NCI-H748 (cell line): ENCODE data around the gene ST6GALNAC3.

Source experiments
- DNase-seq: peaks from one replicate; lab custom pipeline; 2025; ENCODE audit not compliant: unreplicated experiment; lab: John Stamatoyannopoulos, UW

The ST6GALNAC3 gene

DNA sequence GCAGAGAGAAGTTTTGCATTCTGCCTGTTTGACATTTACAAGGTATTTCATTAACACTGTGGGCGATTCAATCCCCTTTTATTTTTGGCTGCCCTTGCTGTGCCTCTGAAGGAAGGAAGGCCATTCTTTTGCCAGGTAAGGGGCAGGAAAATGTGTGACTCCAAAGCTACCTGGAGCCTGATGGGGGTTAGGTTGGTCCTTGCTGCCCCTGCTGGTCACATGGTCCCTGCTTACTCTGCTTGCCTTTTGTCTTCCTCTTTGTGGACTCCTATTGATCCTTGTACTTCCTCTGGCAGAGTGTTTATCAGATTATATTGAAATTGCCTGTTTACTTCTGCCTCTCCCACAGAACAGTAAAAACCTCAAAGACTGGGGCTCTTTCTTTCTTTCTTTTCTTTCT is 65.7 kb downstream of the ST6GALNAC3 start:
- DNase-seq, result peak; percentile 34

DNA sequence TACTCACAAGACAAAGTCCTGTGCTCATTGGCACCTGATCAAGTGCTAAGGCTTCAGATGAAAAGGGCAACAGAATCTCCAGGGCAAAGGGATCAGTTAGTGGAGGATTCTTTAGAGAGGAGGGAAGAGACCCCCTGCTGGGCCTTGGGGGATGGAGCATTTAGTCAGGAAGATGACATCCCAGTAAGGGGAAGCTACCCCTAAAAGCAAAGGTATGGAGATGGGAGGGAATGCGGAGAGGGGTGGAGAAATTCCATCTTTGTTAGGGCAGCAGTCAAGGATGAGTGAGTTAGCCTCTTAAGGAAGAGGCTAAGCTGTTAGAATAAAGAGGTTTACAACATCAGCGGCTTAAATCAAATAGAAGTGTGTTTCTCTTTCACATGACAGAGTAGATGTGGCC is 67.4 kb downstream of the ST6GALNAC3 start:
- no peak for DNase-seq

DNA sequence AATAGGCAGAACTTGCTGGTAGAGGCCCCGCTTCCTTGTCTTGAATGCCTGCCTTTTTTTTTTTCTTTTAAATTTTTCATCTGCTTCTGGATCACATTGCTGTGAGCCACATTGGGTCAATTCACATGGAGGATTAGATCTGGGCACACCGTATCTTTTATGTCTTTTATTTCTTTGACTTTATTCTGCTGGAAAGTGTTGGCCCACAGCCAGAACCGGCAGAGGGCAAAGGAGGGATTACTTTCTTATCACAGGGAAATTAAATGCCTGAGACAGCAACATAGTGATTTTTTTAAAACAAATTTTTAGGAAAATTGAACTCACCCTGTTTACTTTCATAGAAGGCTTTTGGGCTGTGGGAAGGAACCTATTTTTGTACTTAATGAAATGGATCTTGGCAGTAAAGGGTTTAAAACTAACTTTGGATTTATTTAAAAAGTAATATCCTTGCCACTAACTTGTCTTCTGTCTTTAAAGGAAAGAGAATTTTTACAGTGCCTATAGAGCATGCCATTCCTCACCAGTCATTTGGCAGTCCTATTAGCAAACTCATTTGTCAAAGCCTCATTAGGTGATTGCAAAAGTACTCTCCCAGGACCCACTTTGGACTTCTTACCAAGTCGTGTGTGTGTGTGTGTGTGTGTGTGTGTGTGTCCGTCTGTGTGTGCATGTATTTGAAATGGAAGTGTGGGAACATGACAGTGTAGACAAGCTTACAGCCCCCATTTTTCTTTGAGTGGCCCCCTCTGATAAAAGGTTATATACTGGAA is 68.4 kb downstream of the ST6GALNAC3 start:
- DNase-seq, result no peak

DNA sequence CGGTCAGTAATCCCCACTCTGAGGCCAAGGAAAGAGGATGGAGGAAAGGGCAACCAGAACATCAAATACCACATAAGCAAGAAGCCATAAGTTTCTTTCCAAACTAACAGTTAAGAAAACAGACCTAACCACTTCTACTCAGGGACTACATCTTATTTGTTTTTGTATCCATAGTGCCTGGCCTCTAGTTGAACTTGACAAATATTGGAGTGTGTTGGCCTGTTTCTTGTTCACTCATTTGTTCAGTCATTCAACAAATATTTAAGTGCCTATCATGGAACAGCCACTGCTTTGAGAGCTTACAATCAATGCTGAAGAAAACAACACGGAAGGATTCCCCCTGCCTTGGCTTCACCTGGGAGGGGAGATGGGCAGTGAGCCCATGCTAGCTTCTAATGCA is 69.7 kb downstream of the ST6GALNAC3 start:
- DNase-seq, result no peak

DNA sequence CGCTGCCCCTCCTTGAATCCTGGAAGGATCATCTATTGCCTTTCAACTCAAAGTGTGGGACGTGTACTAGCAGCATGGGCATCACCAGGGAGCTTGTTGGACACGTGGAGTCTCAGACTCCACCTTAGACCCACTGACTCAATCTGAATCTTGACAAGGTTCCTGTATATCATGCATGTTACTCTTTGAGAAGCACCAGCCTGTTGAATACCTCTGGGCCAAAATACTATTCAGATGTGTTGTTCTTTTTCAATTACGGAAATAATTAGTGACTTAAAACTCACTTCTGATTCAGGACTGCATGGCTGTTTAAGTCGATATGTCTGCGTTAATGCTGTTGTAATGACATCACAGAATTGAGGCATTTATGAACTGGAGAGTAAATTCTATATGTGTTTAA is 70.8 kb downstream of the ST6GALNAC3 start:
- DNase-seq, result no peak

DNA sequence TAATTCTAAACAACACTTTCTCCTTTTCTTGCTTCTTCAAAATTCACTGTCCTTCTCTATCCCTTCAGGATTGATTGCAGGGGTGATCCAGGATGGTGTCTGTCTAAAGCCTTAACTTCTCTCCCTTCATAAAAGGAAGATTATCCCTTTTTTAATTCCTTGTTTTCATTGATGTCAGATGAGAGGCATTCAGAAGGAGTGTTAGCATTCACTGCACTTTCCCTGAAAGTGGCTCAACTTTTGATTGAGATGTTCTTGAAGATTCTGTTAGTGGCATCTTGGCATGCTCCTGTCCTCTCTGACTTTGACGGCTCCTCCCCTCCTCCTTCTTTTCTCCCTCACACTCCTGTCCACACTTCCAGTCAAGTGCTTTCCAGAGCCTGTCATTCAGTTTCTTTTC is 71.6 kb downstream of the ST6GALNAC3 start:
- DNase-seq, result no peak

DNA sequence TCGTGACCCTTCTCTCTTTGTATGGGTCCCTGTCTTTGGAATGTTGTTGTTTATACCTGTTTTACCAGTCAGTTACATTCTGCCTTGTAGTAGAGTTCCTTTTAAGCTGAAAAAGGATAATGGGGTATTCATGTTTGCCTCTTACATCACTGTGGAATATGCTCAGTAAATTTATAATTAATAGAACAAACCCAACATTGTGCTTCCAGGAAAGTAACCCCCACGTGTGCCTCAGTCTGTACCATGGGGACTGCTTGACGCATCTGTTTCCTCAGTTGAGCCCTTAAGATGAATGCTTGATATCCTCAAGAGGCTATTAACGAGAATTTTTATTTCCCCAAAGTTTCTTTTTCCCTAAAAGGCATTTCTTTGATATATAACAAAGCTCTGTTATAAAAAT is 73.4 kb downstream of the ST6GALNAC3 start:
- DNase-seq, result no peak

DNA sequence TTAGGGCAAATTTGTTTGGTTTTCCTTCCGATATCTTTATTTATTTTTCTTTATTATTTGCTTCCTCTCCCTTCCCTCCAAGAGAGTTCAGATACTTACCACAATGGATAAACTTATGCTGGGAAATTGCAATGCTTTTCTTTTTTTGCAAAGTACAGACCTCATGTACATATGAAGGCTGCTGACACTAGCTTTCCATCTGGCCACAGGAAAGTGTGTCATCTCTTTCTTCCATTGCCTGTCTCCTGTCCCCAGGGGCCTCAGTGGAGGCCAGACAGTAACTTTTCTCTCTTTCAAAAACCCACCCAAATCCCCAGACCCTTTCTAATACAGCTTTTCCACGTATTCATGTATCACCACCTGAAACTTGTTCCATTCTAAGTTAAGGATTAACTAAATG is 73.9 kb downstream of the ST6GALNAC3 start:
- no peak for DNase-seq

DNA sequence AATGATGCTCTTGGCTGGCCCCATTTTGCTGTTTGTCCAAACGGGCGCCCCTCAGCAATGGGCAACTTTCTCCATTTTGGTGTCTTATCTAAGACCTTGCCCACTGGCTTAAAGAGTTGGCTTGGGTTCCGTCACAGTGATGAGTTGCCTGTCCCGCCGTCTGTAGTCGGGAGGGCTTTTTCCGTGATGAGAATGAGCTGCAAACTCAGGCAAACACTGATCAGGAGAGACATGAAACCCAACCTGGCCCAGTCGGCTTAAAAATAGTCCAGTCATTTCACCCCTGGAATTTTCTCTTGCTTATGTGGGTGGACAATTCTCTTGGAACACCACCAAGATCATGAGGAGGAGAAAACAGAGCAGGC is 79.3 kb downstream of the ST6GALNAC3 start:
- no peak for DNase-seq

DNA sequence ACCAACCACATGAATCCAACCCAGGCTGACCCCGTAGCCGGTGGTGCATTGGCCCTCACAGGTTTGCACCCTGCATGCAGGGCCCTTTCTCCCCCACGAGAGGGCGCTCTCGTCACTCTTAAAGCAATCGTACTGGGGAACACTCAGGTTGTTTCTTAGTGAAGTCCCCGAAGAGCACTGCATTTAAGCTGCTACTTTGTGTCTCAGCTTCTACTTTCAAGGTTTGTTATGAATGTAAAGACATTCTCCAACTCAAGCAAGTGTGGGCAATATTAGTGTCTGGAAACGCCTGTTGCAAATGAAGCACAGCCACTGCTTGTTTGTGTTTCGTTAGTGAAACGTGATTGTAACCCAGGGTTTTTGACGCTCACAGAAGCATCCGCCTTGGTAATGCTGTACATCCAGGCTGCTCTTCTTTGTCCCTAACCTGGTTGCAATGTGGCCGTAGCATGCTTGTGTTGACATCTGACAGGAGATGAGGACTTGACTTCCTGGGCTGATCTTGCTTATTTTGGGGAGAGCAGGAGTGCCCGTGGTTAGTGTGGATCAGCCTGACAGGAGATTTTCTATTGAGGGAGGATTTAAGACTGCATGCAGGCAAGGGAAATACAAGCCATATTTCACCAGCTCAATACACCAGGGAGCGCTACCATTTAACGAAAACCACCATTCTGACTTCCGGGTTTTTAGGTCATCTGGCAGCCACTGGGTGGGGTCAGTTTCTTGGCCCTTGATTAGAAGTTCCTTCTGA is 79.8 kb downstream of the ST6GALNAC3 start:
- DNase-seq, result peak; percentile 90

DNA sequence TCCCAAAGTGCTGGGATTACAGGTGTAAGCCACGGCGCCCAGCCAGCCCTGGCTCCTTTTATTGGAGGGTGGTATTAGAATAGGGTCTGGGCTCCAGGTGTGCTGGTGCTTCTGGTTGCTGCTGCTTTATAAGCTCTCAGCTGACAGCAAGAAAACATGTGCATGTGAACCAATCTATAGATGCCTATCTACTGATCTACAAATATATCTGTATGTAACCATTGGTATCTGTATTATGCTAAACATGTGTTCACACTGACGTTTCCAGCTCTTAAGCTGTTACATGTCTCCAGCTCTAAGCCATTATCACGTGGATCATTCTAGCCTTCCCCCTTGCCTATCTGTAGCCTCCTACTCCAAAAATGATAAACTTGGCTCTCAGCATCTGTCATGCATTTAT is 82.4 kb downstream of the ST6GALNAC3 start:
- DNase-seq, result no peak

DNA sequence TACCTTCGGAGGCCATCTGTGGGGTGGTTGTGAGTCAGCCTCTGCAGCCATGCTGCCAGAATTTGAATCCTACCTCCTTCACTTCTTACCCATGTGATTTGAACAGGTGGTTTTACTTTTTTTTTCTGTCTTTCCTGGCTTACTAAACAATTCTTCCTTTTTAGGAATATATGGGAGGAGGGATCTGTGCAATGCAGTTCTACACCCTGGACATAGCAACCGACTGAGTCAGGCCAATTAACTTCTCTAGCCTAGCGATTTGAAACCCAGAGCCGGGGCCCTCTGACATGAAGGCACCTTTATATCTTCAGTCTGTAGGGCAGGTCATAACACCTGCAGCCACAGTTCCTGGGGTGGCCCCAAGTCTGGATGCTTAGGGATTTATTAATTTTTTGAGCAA is 83.6 kb downstream of the ST6GALNAC3 start:
- no peak for DNase-seq

DNA sequence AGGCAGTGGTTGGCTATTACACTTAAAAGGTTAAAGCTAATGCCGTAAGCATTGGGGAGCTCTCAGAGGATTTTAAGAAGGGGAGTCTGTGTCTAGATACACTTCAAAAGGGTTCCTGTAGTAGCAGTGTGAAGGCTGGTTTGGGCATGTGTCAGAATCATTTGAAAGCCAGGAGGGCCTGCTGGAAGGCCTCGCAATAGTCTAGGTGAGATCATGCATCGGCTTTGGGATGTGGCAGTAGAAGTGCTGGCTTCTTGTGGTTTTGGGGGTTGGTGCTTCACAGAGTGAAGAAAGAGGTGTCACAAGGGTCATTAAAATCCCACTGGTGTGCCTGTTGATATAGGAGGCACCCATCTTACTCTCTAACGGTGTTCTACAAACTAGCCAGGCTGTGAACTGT is 85.7 kb downstream of the ST6GALNAC3 start:
- DNase-seq, result no peak

DNA sequence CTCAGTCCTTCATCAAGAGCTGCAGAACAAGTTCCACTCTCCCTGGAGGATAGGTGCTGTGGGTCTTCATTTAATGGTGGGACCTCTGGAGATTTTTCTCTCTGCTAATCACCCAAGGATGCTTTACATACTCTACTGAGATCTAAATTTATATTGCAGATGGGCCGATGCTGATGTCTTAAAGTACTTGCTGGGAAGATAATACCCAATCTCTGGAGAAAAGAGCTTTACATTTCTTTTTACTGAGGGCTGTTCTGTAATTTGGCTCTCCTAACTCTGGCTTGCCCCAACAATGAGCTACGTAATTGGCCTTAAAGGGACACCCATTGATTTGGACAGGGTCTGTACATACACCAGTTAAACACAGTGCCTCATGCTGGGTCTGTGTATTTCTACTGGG is 86.9 kb downstream of the ST6GALNAC3 start:
- DNase-seq, result peak; percentile 23

DNA sequence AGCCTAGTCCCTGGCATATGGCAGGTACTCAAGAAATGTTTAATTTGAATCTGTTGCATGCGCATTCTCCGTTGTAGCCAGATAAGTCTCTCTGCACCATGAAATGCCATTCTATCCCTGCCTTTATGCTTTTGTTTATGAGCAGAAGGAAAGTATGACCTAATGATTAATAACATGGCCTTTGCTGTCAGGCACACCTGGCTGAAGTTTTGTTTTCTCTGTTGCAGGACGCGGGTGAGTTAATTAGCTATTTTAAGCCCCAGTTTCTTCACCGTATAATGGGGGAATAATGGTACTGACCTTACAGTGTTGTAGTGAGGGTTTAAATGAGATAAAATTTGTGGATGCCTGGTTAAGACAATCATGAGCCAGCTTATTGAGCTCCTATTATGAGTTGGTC is 87.7 kb downstream of the ST6GALNAC3 start:
- no peak for DNase-seq

DNA sequence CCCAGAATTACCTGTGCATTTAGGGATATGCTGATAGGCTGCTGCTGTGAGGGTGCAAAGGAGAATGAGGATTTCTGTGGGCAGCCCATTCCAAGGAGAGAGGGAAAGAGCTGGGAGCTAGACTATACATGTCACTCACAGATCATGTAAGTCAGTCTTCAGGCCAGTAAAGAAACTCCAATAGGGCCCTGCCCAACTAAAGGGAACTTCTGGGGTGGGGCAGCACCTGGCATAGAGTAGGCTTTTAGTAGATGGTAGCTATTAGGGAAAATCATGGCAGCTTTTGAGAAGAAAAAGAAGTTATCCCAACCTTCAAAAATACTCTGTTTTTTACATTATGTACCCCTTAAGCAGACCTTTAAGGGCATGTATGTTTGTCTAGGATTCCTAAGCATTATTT is 89.6 kb downstream of the ST6GALNAC3 start:
- DNase-seq, result no peak

DNA sequence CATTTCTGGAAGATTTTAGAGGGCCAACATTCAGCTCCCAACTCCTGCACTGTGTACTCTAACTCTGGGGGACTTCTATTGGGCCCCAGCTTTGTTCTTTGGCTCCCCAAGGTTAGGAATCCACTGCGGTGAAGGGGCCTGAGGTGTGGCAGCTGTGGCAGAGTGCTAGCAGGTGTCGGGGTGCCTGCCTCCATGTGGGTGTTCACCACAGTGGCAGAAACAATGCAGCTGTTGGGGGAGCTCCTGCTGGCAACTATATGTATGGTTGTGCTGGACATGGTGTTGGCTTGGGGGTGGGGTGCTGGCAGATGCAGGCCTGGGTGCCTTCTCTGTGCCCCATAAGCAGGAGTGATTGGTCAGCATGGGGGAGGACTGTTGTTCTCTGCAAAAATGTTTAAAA is 95.5 kb downstream of the ST6GALNAC3 start:
- DNase-seq, result no peak

DNA sequence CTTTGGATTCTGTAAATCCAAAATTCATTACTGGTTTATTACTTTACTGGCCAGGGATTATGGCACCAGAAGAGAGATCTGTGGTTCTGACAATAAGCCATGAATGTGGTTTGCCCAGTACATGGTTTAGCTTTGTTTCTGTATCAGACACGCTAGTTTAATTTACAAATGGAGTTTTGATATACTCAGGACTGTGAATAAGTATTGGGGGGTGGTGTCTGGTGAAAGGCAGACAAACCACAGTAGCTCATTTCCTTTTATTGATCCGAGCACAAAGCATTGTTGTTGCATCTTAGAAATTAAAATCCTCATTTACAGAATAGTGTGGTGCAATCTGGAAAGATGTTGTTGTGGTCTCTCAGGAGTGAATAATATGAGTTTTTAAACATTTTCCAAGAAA is 96.0 kb downstream of the ST6GALNAC3 start:
- no peak for DNase-seq

DNA sequence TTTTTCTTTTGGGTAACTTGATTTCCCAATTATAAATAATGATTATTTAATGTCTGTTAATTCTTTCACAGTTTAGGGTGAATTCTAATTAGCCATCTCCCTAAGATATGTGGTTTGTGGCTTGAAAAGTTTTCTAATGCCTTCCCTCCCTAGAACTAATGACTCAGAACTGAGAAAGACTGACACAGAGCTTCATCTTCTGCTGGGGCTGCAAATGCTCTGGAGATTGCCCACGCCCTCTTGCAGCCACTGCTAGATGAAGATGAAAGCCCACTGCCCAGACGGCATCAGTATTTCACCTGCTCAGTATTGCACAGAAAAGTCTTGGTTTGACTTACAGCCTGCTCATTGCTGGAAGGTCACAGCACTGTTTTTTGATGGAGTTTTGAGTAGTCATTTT is 101.5 kb downstream of the ST6GALNAC3 start:
- DNase-seq, result no peak

DNA sequence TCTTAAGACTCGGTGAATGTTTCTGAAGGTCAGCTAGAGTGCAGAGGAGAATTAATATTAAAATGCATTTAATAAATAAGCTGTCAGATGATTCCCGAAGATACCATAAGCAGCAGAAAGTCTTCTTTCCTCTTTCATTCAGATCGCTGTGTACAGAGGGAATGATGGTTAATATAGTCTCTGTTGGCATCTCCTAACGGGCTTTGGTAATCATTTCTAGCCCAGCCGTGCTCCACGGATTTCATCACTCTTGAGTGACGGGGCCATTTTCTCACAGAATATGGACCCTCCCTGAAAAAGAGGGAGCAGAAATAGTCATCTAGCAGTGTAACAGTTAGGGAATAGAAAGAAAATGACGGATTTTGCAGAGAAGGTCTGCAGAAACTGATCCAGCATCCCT is 103.1 kb downstream of the ST6GALNAC3 start:
- DNase-seq, result no peak

DNA sequence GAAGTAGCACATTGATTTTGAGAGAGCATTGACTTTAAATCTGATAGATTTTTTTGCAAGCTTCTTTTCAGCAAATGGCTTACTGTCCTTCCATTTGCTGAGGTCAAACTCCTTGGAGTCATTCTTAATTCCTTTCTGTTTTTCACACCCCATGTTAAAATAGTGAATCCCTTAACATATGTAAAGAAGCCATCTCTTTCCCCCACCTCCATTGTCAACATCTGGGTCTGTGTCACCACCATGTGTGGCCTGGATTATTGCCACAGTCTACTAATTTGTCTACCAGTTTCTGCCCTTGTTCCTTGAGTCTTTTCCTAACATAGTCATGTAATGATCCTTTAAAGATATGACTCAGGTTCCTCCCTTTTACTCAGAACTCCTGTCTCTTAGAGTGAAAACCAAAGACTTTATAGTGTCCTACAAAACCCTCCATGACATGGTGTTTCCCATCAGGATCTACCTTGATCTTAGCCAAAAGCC is 104.7 kb downstream of the ST6GALNAC3 start:
- no peak for DNase-seq

DNA sequence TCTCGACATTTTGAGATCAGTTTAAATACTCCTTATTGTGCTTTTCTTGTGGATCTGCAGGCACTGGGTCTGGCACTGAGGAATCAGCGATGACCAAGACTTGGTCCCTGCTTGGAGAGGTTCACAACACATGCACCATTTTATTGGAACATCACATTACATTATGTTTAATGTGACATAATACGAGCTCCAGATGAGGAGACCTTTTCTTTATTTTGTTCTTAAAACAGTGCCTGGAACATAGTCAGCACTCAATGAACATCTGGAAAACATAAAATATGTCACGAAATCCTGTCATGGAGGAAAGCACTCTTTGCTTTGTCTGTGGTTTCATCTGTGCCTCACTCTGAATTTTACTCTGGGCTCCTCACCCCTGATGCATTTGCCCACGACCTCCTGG is 110.7 kb downstream of the ST6GALNAC3 start:
- no peak for DNase-seq
